Activated B cell treated with CpG ODN at 0.5 μM for 24 hours (primary cell): ENCODE data around the gene ROR2. TPM values are rescaled to one million over a fixed set of nuclear protein-coding genes. Genes with fewer than 3 reads are reported as not detected.

Experiments
- ATAC-seq: fragments of 200-7000 bp; cut with Tn5 transposase; one replicate; pipeline ENCODE4 v1.10.0; 2021; ENCODE audit warnings: low read depth, mild to moderate bottlenecking, moderate library complexity
- CTCF ChIA-PET: fragments of 350-600 bp; sonication (Branson Sonifier 250); formaldehyde crosslinking; loops from one replicate; lab custom pipeline; 2021; ENCODE audit warnings: antibody characterized with exemption; lab: Charles Lee
- POLR2A ChIA-PET: fragments of 350-600 bp; sonication (Branson Sonifier 250); formaldehyde crosslinking; loops from one replicate; lab custom pipeline; 2021; ENCODE audit warnings: antibody characterized with exemption; lab: Charles Lee
- DNase-seq: peaks from one replicate; pipeline ENCODE4 v3.0.0; 2022
- H3K27ac Mint-ChIP-seq: one replicate; pipeline ENCODE4 v1.8.0; 2020; ENCODE audit warnings: mixed read lengths
- H3K27me3 Mint-ChIP-seq: one replicate; pipeline ENCODE4 v1.8.0; 2021; ENCODE audit warnings: mixed read lengths
- H3K36me3 Mint-ChIP-seq: one replicate; pipeline ENCODE4 v1.8.0; 2021; ENCODE audit warnings: low read depth, mixed read lengths
- H3K4me1 Mint-ChIP-seq: one replicate; pipeline ENCODE4 v1.8.0; 2021; ENCODE audit warnings: mixed read lengths
- H3K4me3 Mint-ChIP-seq: one replicate; pipeline ENCODE4 v1.8.0; 2020; ENCODE audit warnings: mild to moderate bottlenecking, mixed read lengths
- H3K9me3 Mint-ChIP-seq: one replicate; pipeline ENCODE4 v1.8.0; 2020; ENCODE audit warnings: mixed read lengths
- intact Hi-C: fragments of 100-400 bp; cut with micrococcal nuclease; formaldehyde crosslinking; loops from one replicate; pipeline ENCODE4 v1.15.1; 2024
- total RNA-seq: library from RNA; stranded (reverse); gene quantifications from 2 replicates; pipeline ENCODE4 v1.2.3, GENCODE V29; 2022
- TF ChIP-seq, protein P1 (sequence below): fragments of 200-600 bp; IDR thresholded peaks from one replicate; pipeline ENCODE4 v1.8.0; 2022; ENCODE audit warnings: antibody characterized with exemption, mild to moderate bottlenecking

ROR2 gene
- total RNA-seq, 1 donor from 2014 or later: not detected

DNA sequence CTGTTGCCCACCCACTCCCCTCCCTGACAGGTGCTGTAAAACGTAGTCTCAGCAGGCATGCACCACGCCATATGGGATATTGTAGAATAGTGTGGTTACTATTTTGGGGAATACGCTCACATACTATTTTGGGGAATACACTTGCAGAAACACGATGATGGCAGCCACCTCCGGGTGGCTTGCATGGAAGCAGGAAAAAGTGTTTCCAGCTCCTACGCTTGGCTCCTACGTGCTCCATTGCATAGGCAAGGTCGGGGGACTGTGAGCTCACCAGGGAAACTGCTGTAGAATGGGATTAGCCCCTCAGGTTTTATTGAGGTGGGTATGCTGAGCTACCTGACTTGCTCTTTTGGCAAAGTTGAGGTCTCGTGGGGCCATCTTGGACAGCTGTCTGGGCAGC is 366.1 kb downstream of the ROR2 start:
- ATAC-seq (no peak), DNase-seq (no peak)
- Mint-ChIP-seq H3K9me3 (no peaks in the 10 kb centered on the region), H3K4me3 (no peak overlapping the region), H3K4me1 (no peaks in the 10 kb centered on the region), H3K36me3 (no peaks in the 10 kb centered on the region), H3K27ac (no peak overlapping the region), H3K27me3 (peaks cover 15% of the 10 kb centered on the region)
- ChIA-PET CTCF (no interaction called here), POLR2A (no interaction called here)
- TF ChIP-seq, protein P1, sequence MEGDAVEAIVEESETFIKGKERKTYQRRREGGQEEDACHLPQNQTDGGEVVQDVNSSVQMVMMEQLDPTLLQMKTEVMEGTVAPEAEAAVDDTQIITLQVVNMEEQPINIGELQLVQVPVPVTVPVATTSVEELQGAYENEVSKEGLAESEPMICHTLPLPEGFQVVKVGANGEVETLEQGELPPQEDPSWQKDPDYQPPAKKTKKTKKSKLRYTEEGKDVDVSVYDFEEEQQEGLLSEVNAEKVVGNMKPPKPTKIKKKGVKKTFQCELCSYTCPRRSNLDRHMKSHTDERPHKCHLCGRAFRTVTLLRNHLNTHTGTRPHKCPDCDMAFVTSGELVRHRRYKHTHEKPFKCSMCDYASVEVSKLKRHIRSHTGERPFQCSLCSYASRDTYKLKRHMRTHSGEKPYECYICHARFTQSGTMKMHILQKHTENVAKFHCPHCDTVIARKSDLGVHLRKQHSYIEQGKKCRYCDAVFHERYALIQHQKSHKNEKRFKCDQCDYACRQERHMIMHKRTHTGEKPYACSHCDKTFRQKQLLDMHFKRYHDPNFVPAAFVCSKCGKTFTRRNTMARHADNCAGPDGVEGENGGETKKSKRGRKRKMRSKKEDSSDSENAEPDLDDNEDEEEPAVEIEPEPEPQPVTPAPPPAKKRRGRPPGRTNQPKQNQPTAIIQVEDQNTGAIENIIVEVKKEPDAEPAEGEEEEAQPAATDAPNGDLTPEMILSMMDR: no peak
- intact Hi-C loops: no loop called here

DNA sequence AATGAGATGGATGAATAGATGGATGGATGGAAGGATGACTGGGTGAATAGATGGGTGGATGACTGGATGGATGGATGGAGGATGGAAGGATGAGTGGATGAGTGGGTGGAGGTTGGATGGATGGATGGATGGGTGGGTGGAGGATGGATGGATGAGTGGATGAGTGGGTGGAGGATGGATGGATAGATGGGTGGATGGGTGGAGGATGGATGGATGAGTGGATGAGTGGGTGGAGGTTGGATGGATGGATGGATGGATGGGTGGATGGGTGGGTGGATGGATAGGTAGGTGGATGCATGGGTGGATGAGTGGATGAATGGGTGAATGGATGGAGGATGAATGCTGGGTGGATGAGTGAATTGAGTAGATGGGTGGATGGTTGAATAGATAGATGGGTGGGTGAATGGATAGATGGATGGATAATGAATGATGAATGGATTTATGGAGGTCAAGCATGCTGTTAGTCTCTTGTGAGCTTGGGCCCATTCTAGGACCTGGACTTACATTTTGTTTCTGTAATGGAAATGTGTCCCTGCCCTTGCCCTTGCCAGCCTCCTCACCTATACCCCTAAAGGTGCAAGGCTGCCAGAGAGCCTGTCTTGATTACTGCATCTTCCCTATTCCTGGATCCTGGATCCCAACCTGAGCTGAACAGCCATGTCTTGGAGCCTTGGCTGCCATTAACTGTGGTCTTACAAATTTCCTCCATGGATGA is 366.7 kb downstream of the ROR2 start:
- ATAC-seq: no peak
- H3K9me3 Mint-ChIP-seq: no peaks in the 10 kb centered on the region
- ChIA-PET POLR2A (no interaction called here), CTCF (no interaction called here)
- no peaks in the 10 kb centered on the region for H3K36me3 Mint-ChIP-seq
- intact Hi-C loops: no loop called here
- no peak for DNase-seq
- no peak overlapping the region for H3K4me3 Mint-ChIP-seq
- H3K27me3 Mint-ChIP-seq: peaks cover 15% of the 10 kb centered on the region
- no peaks in the 10 kb centered on the region for H3K4me1 Mint-ChIP-seq
- TF ChIP-seq, protein P1: no peak
- H3K27ac Mint-ChIP-seq: no peak overlapping the region

DNA sequence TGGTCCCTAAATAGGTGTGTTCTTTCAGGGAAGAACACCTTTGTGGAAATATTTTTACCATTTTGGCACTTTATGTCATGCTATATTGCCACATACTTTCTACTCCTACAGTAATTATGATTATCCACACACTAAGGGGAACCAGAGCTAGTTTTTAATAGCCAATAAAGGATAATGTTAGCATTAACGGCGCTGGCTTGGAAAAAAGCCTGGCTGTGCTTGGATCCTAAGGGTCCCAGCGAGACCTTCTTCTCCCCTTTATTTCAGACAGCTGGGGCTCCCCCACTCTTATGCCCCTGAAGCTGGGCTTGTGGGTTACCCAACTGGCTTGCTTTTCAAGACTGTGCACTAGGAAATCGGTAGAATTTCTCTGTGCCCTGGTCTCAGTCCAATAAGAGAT is 367.8 kb downstream of the ROR2 start:
- Mint-ChIP-seq H3K27ac (no peak overlapping the region), H3K9me3 (no peaks in the 10 kb centered on the region), H3K4me3 (no peak overlapping the region), H3K36me3 (no peaks in the 10 kb centered on the region), H3K27me3 (peaks cover 13% of the 10 kb centered on the region), H3K4me1 (no peaks in the 10 kb centered on the region)
- DNase-seq (no peak), ATAC-seq (no peak)
- ChIA-PET CTCF (no interaction called here), POLR2A (no interaction called here)
- TF ChIP-seq, protein P1: no peak
- intact Hi-C loops: no loop called here

DNA sequence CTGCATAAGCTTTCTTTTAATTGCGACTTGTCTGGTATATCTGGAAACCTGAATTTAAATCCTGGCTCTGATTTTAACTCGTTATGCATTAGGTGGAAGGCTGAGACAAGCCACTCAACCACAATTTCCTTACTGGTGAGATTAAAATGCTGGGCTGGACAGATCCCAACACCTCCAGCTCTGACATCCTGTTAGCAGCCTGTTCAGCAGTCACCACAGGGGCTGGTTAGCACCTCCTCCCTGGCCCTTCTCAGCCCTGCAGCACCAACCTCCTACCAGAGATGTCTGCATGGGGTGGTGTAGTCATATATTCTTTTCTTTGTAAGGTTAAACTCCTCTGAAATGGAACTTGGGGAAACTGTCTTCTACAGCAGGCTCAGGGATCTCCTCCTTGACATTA is 369.9 kb downstream of the ROR2 start:
- CTCF ChIA-PET: no interaction called here
- Mint-ChIP-seq H3K27me3 (peaks cover 15% of the 10 kb centered on the region), H3K36me3 (no peaks in the 10 kb centered on the region), H3K27ac (no peak overlapping the region), H3K9me3 (no peaks in the 10 kb centered on the region), H3K4me1 (no peaks in the 10 kb centered on the region), H3K4me3 (no peak overlapping the region)
- POLR2A ChIA-PET: no interaction called here
- TF ChIP-seq, protein P1: no peak
- intact Hi-C loops: no loop called here
- no peak for DNase-seq
- no peak for ATAC-seq

DNA sequence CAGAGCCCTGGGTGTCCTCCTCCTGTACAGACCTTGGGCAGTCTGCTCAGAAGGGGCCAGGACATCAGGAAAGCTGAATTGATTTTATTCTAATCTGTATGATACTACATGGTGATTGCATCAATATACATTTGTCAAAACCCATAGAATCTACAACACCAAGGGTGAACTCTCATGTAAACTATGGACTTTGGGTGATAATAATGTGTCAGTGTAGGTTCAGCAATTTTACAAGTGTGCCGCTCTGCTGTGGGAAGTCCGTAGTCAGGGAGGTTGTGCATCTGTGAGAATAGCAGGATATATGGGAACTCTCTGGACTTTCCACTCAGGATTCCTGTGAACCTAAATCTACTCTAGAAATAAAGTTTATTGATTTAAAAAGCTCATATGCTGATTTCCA is 371.1 kb downstream of the ROR2 start:
- TF ChIP-seq, protein P1: no peak

More for the DNA sequence above, 371.1 kb downstream of the ROR2 start:
- no peak overlapping the region for H3K27ac Mint-ChIP-seq
- ChIA-PET CTCF (no interaction called here), POLR2A (no interaction called here)
- ATAC-seq (no peak), DNase-seq (no peak)
- no peaks in the 10 kb centered on the region for H3K36me3 Mint-ChIP-seq
- no peak overlapping the region for H3K4me3 Mint-ChIP-seq
- intact Hi-C loops: no loop called here
- H3K4me1 Mint-ChIP-seq: no peaks in the 10 kb centered on the region
- no peaks in the 10 kb centered on the region for H3K9me3 Mint-ChIP-seq
- peaks cover 11% of the 10 kb centered on the region for H3K27me3 Mint-ChIP-seq
